ENCODE data around the gene HOXC10.

HOXC10 gene

GRCh38 chr12:53992377-53992889, 7.5 kb downstream of the HOXC10 start:
- no peak for DNase-seq

- no peak for DNase-seq
Observed at GRCh38 chr12:53993162-53994008, 8.4 kb downstream of the HOXC10 start.

GRCh38 chr12:53994009-53994263, 9.0 kb downstream of the HOXC10 start:
- no peak for DNase-seq

- DNase-seq = no peak
Observed at GRCh38 chr12:53994264-53995001, 9.5 kb downstream of the HOXC10 start.

- DNase-seq = no peak
Observed at GRCh38 chr12:53995002-53995377, 10.0 kb downstream of the HOXC10 start.

- DNase-seq = no peak
Observed at GRCh38 chr12:53995378-53996239, 10.7 kb downstream of the HOXC10 start.

- DNase-seq = no peak
Observed at GRCh38 chr12:53996240-53997203, 11.6 kb downstream of the HOXC10 start.

GRCh38 chr12:53997204-53998109, 12.5 kb downstream of the HOXC10 start:
- no peak for DNase-seq

- no peak for DNase-seq
Observed at GRCh38 chr12:53998110-53998899, 13.4 kb downstream of the HOXC10 start.

GRCh38 chr12:53998900-53999236, 13.9 kb downstream of the HOXC10 start:
- DNase-seq = no peak

GRCh38 chr12:53999559-54000115, 14.7 kb downstream of the HOXC10 start:
- DNase-seq = no peak

- peak; percentile 71 for DNase-seq
Observed at GRCh38 chr12:54000116-54001114, 15.5 kb downstream of the HOXC10 start, which contains the start of gene HOXC9. Gene HOXC9, plus strand, starts transcription at chr12:54000161. Its CDS starts 28 bp downstream, at chr12:54000189.

- DNase-seq = no peak
Observed at GRCh38 chr12:54001283-54002187, 16.6 kb downstream of the HOXC10 start.

GRCh38 chr12:54002278-54002914, 17.4 kb downstream of the HOXC10 start:
- no peak for DNase-seq

- no peak for DNase-seq
Observed at GRCh38 chr12:54002915-54003389, 18.0 kb downstream of the HOXC10 start.

GRCh38 chr12:54003625-54004024, 18.7 kb downstream of the HOXC10 start:
- DNase-seq = no peak
